ENCODE results near the gene RHOH.
"Not testable (repeated sequence)": the region's sequence is repeated elsewhere in the genome, so short reads cannot be mapped to it uniquely, and the experiment has no call there.

Gene RHOH

DNA sequence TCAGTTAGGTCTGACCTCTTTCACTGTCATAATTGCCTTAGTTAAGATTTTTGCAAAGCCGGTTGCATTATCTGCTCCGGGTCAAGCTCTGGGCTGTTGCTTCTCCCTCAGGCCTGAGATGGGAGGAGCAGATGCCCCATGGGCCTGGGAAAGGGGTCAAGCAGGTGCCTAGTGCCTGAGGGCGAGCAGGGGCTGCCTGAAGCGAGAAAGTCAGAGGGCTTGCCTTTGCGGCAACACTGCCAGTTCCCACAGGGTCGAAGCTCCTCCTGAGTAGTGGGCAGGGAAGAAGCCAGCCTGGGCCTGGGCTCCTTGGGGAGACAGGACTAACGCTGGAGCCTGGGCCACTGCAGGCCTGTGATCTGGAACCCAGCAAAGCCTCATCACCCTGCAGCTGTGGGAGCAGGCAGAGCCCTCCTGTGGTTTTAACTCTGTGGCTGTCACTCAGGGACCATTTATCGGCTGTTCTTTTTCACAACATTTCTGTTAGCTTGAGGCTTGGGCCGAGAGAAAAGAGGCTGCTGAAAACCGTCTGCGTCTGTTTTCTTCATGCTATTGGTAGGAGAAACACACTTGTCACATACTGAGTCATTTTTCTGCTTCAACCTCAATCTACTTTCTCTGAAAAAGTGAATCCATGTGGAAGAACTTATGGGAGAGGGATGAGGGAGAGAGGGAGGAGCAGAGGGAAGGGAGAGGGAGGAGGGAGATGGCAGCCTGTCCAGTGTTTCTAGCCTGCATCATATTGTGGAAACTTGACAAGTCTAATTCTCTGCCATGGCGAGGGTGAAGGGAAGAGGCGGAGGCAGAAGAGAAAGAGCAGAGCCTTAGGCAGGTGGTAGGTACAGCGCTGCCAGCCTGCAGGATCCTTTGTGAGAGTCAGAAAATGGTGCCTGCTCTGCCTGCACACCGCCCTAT lies 68.4 kb downstream of the RHOH start:
- no peak for DNase-seq

DNA sequence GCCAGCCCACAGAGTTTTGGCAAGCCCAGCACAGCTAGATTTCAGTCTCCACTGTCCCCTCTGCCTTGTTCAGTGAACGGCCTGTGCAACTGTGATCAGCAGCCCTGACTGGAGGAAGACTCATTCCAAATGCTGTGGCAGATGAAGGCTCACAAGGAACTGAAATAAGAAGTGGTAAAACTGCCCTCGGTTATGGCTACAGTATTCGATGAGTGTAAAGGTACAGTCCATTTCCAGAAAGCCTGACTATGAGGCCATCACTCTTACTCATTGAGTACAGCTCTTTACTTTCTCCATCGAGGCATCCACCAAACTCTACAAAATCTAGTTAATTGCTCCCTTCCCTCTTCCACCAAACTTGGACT lies 69.1 kb downstream of the RHOH start:
- no peak for DNase-seq

DNA sequence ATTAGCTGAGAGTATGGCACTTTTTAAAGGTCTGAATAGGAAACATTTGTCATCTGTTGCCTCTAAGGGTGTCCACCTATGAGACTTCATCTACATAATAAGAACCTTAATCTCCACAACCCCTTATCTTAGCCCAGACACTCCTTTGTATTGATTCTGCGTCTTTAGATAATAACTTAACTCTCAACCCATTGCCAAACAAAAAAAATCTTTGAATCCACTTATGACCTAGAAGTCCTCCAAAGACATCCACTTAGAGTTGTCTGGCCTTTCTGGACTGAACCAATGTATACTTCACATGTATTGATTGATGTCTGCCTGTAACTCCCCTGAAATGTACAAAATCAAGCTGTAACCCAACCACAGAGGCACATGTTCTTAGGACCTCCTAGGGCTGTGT lies 72.3 kb downstream of the RHOH start:
- no peak for DNase-seq

DNA sequence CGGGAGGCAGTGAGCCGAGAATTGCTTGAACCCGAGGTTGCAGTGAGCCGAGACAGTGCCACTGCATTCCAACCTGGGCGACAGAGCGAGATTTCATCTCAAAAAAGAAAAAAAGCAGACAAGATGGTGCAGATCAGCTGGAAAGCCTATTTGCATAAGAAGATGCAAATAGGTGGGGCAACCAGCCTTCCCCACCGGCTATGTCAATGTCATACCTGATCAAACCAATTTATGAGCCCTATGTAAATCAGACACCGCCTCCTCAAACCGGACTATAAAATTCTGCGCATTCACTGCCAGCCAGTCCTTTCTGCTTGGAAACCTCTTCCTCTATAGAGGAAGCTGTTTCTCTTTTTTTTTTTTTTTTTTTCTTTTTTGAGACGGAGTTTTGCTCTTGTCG lies 73.8 kb downstream of the RHOH start:
- no peak for DNase-seq

DNA sequence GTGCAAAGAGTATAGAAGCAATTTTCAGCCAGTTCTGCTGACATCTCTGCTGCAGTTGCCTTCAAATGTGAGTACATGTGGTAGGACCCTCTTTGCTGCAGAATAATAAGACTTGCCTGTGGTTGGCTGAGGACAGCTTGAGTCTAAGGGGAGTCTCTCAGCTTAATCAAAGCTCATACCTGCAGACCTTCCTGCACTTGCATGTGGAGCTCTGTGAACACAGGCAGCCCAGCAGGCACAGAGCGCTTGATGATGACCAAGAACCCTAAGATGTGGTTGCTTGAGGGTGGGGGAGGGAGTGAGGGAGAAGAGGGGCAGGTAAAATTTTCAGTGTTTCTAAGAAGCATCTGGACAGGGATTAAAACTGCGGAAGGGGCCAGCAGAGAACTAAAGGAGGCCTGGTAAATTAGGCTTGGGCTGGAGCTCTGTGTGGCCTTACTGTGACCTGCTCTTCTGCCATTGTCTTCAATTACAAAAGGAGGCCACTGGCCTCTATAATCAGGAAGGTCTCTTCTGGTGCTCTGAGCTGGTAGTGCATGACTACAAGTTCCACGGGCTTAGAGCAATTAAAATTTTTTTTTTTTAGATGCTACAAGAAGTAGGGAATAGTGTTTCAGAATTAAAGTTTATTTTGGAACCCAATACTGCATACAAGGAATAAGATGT lies 78.4 kb downstream of the RHOH start:
- DNase-seq: no peak

DNA sequence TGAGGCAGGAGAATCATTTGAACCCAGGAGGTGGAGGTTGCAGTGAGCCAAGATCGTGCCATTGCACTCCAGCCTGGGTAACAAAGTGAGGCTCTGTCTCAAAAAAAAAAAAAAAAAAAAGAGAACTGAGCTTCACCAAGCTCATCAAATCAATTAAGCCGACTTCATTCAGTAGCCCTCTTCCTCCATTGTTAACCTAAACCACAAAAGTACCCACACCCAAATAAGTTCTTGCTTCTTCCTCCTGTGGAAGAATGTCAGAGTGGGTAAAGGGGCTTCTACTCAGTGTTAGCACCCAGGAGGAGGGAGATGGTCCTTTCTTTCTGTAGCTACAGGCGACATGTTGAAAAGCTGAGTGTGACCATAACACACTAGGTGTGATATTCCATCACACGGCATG lies 79.7 kb downstream of the RHOH start:
- no peak for DNase-seq

DNA sequence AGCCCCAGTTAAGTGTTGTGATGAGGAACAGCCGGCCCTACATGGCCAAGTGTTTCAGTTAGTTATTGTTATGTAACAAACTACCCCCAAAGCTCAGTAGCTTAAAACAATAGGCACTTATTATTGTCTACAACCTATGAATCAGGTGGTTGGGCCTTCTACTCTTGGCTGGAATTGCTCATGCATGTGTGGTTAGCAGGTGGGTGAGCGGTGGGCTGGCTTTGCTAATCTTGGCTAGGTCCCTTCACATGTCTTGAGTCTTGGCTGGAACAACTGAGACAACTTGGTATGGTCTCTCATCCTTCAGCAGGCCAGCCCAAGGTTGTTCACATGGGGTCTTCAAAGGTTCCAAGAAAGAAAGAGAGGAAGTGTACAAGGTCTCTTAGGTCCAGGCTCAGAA lies 83.8 kb downstream of the RHOH start:
- no peak for DNase-seq

DNA sequence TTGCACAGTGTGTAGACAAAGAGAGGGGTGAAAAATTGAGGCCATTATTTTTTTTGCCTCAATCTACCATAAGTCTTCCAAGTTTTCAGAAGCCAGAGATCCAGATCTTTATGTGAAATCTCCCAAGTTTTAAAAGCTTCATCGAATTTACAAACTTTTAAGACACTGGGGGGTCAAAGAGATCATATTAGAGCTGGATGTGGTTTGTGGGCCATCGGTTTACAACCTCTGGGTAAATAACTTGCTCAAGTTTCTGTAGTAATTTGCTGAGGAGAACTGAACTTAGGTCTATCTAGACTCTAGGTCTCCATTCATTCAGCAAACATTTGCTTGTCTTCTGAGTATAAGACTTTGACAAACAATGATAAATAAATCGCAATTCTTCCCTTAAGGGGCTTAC lies 84.3 kb downstream of the RHOH start:
- DNase-seq: no peak

DNA sequence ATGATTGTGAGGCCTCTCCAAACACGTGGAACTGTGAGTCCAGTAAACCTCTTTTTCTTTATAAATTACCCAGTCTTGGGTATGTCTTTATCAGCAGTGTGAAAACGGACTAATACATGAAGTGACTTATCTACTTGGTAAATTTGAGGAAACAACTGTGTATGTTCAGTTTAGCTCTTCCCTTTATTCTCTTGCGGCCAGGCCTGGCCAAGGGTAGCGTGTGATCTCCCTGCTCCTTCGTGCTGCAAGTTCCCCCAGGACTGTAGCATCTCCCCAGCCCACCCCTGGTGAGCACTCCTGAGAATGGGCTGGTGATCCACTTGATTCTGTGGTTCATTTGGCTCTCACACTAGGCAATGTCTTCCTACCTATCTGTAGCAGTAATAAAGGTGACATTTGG lies 85.1 kb downstream of the RHOH start:
- no peak for DNase-seq

DNA sequence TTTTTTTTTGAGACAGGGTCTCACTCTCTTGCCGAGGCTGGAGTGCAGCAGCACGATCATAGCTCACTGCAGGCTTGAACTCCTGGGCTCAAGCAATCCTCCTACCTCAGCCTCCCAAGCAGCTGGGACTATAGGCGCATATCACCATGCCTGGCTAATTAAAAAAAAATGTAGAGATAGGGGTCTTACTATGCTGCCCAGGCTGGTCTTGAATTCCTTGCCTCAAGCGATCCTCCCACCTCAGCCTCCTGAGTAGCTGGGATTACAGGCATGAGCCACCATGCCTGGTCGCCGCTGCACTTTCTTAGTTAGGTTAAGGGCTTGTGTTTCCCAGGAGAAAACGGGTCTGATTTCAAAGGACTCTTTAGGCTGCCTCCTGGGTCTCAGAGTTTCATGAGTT lies 86.0 kb downstream of the RHOH start:
- DNase-seq: not testable (repeated sequence)

DNA sequence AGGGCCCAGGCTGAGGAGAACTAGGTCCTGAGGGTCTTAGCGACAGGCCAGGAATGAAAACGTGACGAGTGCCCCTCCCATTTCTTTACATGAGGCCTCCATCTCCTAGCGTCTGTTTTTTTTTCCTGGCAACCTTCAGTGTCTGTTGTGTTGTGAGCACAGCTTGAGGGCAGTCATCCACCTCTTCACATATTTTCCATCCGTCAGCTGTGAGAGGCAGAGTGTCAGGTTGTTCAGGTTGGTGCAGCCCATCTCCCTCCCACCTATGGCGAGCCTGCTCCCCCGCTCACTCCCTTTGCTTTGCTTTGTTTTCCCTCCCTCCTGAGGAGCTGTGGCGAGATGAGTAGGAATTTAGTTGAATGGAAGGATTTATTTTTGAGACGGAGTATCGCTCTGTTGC lies 86.6 kb downstream of the RHOH start:
- DNase-seq: no peak

DNA sequence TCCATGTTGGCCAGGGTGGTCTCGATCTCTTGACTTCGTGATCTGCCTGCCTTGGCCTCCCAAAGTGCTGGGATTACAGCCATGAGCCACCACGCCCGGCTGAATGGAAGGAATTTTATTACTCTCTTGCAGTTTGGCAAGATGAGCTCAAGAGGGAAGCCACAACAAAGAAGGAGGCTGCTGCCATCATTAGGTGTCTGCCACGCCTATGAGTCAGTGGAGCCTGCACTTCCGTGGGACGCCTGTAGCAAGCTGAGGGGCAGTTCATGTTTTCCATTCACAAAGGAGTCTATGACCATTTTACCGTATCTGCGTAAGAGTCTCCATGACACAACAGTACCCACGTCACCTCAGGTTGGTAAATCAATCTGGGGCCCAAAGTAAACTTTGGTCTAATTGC lies 87.1 kb downstream of the RHOH start:
- no peak for DNase-seq

DNA sequence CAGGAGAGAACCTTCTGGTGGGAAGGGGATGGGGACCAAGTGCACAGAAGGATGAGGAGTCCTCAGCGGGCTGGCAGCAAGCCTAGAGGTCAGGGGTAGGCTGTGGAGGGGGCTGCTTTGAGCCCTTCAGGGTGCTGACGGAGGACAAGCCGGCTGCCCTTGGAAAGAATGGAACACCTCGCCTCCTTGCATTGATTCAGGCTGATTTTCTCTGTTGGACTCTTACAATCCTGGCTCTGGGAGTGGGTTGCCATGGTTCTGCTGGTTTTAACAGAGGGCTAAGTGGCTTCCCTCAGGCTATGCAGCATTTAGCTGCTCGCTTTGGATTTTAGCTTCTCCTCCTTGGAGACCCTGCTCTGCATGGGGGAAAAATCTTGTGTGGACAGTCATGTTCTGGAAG lies 88.9 kb downstream of the RHOH start:
- DNase-seq: no peak

DNA sequence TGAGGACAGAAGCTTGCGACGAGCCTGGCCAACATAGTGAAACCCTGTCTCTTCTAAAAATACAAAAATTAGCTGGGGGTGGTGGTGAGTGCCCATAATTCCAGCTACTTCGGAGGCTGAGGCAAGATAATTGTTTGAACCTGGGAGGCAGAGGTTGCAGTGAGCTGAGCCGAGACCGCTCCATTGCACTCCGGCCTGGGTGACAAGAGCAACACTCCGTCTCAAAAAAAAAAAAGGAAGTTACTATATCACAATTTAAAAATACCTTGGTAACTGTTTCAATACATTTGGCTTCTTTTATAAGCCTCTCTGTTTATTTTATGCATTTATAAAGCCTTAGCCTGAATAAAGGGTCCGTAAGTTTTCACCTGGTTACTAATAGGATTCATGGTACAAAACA lies 91.7 kb downstream of the RHOH start:
- DNase-seq: no peak

DNA sequence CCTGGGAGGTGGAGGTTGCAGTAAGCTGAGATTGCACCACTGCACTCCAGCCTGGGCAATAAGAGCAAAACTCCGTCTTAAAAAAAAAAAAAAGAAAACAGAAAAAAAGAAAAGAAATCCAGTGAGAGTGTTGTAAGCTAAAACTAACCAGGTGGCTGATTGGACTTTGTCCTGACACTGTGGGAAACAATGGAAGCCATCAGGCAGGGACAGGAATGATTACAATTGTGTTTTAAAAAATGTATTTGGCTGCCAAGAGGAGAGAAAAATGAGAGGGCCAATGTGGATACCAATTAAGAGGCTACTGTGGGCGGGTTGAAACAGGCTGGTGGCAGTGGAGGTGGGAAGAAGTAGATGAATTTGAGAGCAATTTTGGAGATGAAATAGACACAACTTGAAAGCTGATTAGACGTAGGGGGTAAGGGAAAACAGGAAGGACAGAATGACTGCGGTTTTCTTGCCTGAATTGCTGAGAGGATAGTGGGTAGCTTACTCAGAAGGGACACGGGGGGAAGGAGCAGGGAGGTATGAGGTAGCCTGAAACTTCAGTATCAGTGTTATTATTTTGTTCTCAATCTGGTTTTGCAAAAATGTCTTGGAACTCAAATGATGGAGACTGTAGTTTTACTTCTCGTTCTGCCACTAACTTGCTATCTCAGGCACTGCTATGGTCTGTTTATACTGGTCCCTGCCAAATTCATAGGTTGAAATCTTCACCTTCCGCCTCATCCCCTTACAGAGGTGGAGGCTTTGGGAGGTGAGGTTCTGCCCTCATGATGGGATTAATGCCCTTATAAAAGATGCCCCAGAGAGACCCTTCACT lies 92.7 kb downstream of the RHOH start:
- DNase-seq: peak; percentile 3

DNA sequence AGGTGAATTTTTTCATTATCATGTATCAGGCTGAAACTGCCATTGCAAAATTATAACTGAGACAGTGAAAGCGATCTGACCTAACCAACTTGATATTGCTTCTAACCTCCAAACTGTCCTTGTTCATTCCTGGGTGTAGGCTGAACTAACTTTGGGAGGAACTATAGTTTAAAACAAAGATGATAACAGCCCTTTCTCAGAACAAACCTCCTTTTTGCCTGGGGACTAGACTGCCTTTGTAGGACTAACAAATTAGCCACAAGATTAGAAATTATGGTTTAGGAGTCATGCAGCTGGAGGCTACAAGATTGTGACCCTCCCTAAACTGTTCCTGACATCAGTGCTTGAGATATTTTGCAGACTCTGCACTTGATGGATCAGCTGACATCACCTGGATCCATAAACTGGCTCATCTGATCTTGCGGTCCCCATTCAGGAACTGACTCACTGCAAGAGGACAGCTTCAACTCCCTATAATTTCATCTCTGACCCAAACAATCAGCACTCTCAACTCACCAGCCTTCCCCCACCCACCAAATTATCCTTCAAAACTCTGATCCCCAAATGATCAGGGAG lies 93.9 kb downstream of the RHOH start:
- DNase-seq: not testable (repeated sequence)

DNA sequence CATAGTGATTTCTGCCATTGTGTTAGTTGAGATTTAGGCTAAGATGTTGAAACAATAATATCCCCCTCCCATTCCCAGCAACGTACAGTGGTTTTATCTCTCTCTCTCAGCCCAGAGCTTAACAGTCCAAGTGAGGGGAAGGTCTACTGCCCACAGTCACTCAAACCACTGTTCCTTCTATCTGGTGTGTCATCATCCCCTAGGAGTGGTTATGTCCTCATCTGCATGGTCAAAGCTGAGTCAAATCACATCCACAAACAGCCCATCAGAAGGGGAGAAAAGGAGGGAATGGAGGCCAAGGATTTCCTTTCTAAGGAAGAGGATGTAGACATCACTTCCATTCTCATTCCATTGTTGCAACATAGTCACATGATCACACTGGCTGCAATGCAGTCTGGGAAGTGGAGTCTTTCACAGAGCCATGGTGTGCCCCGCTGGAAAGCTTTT lies 95.5 kb downstream of the RHOH start:
- DNase-seq: no peak

DNA sequence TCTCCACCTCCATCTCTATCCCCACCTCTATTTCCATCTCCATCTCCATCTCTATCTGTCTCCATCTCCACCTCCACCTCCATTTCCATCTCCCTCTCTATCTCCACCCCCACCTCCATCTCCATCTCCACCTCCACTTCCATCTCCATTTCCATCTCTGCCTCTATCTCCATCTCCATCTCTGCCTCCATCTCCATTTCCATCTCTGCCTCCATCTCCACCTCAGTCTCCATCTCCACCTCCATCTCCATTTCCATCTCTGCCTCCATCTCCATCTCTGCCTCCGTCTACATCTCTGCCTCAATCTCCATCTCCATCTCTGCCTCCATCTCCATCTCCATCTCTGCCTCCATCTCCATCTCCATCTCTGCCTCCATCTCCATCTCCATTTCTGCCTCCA lies 97.5 kb downstream of the RHOH start:
- DNase-seq: no peak

DNA sequence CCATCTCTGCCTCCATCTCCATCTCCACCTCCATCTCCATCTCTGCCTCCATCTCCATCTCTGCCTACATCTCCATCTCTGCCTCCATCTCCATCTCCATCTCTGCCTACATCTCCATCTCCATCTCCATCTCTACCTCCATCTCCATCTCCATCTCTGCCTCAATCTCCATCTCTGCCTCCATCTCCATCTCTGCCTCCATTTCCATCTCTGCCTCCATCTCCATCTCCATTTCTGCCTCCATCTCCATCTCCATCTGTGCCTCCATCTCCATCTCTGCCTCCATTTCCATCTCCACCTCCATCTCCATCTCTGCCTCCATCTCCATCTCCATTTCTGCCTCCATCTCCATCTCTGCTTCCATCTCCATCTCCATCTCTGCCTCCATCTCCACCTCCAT lies 98.2 kb downstream of the RHOH start:
- DNase-seq: not testable (repeated sequence)

DNA sequence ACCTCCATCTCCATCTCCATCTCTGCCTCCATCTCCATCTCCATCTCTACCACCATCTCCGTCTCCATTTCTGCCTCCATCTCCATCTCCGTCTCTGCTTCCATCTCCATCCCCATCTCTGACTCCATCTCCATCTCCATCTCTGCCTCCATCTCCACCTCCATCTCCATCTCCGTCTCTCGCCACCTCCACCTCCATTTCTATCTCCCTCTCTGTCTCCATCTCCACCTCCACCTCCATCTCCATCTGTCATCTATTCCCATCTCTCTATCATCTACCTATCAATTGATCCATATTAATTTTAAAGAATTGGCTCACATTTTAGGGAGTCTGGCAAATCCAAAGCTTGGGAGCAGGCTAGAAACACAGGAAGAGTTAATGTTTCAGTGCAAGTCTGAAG lies 98.7 kb downstream of the RHOH start:
- no peak for DNase-seq
